ENCODE results near the gene EME1. TPM values are rescaled to one million over a fixed set of nuclear protein-coding genes. Genes with fewer than 3 reads are reported as not detected.

EME1 gene
- 2.1 and 8.1 TPM in 2 replicates for total RNA-seq

DNA sequence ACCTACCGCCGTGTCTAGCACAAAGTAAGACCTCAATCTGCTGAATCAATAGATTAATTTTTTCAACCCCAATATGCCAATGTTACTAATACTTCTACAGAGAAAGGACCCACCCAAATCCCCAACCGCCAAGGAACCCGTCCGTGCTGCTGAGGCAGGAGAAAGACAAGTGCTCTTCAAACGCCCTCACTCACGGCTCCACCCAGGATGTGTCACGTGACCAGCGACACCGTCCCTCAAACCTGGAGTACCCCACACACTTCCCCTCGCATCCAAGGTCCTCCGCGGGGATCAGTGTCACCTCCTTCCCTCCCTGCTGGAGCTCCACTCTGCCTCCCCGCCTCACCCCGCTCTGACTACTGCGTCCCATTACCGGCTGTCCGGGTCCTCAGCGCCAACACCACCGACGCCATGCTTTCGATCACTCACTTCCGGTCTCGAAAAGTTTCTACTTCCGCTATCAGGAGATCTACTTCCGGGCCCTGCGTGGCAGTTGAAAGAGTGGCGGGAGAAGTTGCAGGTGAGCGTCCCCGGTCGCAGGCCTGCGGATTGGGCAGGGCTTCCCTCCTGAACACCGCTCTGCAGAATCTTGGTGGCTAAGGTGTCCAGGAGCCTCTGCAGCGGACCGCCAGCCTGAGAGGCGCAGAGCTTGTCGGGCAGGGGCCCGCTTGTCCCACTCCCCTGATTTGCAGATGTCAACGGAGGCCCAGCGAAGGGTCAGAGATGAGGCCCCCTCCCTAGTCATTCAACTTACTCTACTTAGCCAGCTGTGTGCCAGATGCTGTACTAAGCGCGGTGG, at the start of gene EME1, which contains the start of gene MRPL27:
TSS of gene EME1 (plus strand) at position 472 of the 799 bp plus-strand sequence. CDS start 1,980 bp downstream, outside the sequence.
TSS of gene MRPL27 (minus strand) at position 427 of the 799 bp plus-strand sequence. CDS start at position 413, 14 bp downstream.

GRCh38 chr17:50345432-50346312, 27.4 kb upstream of the EME1 start, which contains the start of gene XYLT2:
Gene XYLT2 (plus strand): TSS chr17:50346126. CDS start chr17:50346141, 15 bp downstream.

DNA sequence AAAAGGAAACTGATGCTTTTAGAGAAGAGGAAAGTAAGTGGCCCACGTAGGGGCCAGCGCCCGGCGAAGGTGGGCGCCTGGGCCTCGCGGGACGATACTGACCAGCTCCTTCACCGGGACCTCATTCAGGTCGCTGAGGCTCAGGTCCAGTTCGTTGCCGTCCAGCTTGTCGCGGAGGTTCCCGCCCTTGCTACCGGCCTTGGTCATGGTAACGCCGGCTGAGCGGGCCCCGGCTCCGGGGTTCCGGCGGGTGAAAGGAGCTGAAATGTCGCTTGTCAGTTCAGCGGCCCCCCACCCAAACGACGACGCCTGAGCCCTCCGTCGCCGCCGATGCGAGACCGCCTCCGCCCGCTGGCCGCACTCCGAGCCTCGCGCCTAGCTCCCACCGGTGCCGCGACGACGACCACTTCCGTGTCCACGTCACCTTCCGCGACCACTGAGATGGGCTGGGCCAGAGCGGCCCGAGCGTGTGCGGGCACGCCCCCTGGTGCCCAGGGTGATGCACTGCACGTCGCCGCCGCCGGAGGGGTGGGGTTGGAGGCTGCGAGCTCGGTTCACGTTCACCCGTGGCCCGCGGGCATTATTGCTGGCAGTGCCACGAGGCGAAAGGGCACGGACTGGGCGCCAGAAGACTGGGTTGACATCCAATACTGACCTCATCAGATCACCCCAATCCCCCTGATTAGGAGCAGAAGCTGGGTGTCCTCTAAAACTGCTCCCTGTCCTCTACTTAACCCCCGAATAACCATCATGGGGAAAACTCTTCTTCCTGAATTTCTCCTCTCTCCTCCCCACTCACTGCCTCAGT, 24.3 kb downstream of the EME1 start, which contains the start of gene LRRC59:
TSS of gene LRRC59 (minus strand) at position 413 of the 808 bp plus-strand sequence. CDS start at position 207, 206 bp downstream.

DNA sequence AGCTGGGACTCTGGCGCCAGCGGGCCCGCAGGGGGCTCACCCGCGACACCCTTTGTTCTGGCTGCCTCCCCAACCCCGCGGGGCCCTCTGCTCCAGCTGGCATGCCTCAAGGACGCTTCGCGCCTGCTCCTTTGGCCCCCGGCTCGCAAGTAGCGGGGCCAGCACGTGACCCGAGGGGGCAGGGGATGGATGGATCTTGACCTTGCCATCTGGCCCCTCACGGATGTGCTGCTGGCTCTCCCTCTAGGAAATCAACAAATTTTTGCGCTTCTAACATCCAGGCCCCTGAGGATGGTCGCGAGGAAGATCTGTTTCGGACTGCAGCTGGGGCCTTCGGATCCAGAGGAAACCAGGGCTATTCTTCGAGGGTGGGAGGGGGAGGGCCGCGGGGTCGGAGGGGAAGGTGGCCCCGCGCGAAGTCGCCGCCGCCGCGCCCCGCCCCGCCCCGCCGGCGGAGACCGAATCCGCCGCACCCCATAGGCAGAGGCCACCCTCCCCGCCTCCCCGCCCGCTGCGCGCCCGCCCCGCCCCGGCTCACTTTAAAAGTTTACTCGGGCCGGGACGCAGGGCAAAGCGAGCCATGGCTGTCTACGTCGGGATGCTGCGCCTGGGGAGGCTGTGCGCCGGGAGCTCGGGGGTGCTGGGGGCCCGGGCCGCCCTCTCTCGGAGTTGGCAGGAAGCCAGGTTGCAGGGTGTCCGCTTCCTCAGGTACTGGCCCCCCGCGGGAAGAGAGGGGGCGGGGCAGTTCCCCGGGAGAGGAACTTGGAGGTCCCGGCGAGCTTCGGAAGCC, 52.8 kb downstream of the EME1 start, which contains the start of gene ACSF2:
TSS of gene ACSF2 (plus strand) at position 537 of the 790 bp plus-strand sequence. CDS start at position 581, 44 bp downstream.

Other genes with a start within 250 kb of the EME1 start
- 0.23 and 1.1 TPM in 2 replicates for gene SAMD14, start 243.1 kb upstream of the EME1 start, total RNA-seq
- 20.5 and 30.2 TPM in 2 replicates for gene PPP1R9B, start 222.6 kb upstream of the EME1 start, total RNA-seq
- gene SGCA, start 207.2 kb upstream of the EME1 start, total RNA-seq, result not detected in 2 replicates
- gene COL1A1, start 171.6 kb upstream of the EME1 start, total RNA-seq, result 14.3 and 30.7 TPM in 2 replicates
- gene TMEM92, start 98.8 kb upstream of the EME1 start, total RNA-seq, result 2.0 and 3.4 TPM in 2 replicates
- 56.8 and 74.5 TPM in 2 replicates for gene XYLT2, start 27.1 kb upstream of the EME1 start, total RNA-seq
- 88.6 and 127 TPM in 2 replicates for gene MRPL27, start within 50 bp of the EME1 start, total RNA-seq
- gene LRRC59, start 24.3 kb downstream of the EME1 start, total RNA-seq, result 136 and 238 TPM in 2 replicates
- 19.7 and 28.0 TPM in 2 replicates for gene ACSF2, start 53.0 kb downstream of the EME1 start, total RNA-seq
- gene CHAD, start 95.7 kb downstream of the EME1 start, total RNA-seq, result not detected in 2 replicates
- 19.5 and 24.9 TPM in 2 replicates for gene RSAD1, start 105.6 kb downstream of the EME1 start, total RNA-seq
- gene MYCBPAP, start 135.2 kb downstream of the EME1 start, total RNA-seq, result 0.62 and 1.6 TPM in 2 replicates
- 83.9 and 90.6 TPM in 2 replicates for gene EPN3, start 159.5 kb downstream of the EME1 start, total RNA-seq
- 30.3 and 57.0 TPM in 2 replicates for gene SPATA20, start 173.9 kb downstream of the EME1 start, total RNA-seq
- gene CACNA1G, start 187.5 kb downstream of the EME1 start, total RNA-seq, result 0.08 TPM in 1 of 2 replicates, not detected in the other